Activated CD4-positive, alpha-beta T cell treated with anti-CD3 and anti-CD28 coated beads, Interleukin-2, amount 50 U/mL, for 24 hours (primary cell): ENCODE data around the gene RBM26.

Source experiments
- DNase-seq, 2 donors: peaks; one replicate each; pipeline ENCODE4 v3.0.0-alpha.2; 2020; ENCODE audit warnings: low read depth in 1 of 2, low spot score in 1 of 2

Gene RBM26

GRCh38 chr13:79423340-79423739 lies 17.3 kb upstream of the RBM26 start:
- DNase-seq = no peak

GRCh38 chr13:79419365-79419764 lies 13.3 kb upstream of the RBM26 start:
- DNase-seq = no peak

- DNase-seq = no peak
Observed at GRCh38 chr13:79417741-79418140, 11.7 kb upstream of the RBM26 start.

- no peak for DNase-seq
Observed at GRCh38 chr13:79413521-79413920, 7.5 kb upstream of the RBM26 start.

GRCh38 chr13:79409828-79410227 lies 3.8 kb upstream of the RBM26 start:
- DNase-seq = no peak

- no peak for DNase-seq
Observed at GRCh38 chr13:79407349-79407979, 1.4 kb upstream of the RBM26 start.

GRCh38 chr13:79406597-79406908 lies 498 bp upstream of the RBM26 start:
- DNase-seq = no peak

GRCh38 chr13:79405501-79405830 lies 589 bp downstream of the RBM26 start:
- no peak for DNase-seq

GRCh38 chr13:79404985-79405384 lies 1.1 kb downstream of the RBM26 start:
- DNase-seq = peak in 1 of 2 donors; percentile 27

- no peak for DNase-seq
Observed at GRCh38 chr13:79404361-79404760, 1.7 kb downstream of the RBM26 start.

- DNase-seq = no peak
Observed at GRCh38 chr13:79403113-79403512, 2.9 kb downstream of the RBM26 start.

- DNase-seq = no peak
Observed at GRCh38 chr13:79402679-79403078, 3.4 kb downstream of the RBM26 start.

GRCh38 chr13:79402074-79402635 lies 3.9 kb downstream of the RBM26 start:
- DNase-seq = no peak

GRCh38 chr13:79401259-79402070 lies 4.6 kb downstream of the RBM26 start:
- DNase-seq = no peak

GRCh38 chr13:79398915-79399314 lies 7.1 kb downstream of the RBM26 start:
- DNase-seq = no peak

GRCh38 chr13:79398127-79398526 lies 7.9 kb downstream of the RBM26 start:
- DNase-seq = no peak

GRCh38 chr13:79395881-79396280 lies 10.2 kb downstream of the RBM26 start:
- no peak for DNase-seq

GRCh38 chr13:79393564-79394249 lies 12.3 kb downstream of the RBM26 start:
- DNase-seq = no peak

GRCh38 chr13:79392882-79393563 lies 13.0 kb downstream of the RBM26 start:
- DNase-seq = peak in 1 of 2 donors; percentile 46

- DNase-seq = no peak
Observed at GRCh38 chr13:79389026-79389425, 17.0 kb downstream of the RBM26 start.

- no peak for DNase-seq
Observed at GRCh38 chr13:79387853-79388252, 18.2 kb downstream of the RBM26 start.
